Spinal cord (tissue), 10 donors: Measurements from ENCODE around the gene PSD4. TPM values are rescaled to one million over a fixed set of nuclear protein-coding genes. Genes with fewer than 3 reads are reported as not detected.

Experiments used
- DNase-seq, 6 donors: peaks; one replicate each; pipeline versions ENCODE4 v3.0.0 to v3.0.0-alpha.2; 2013 to 2015; ENCODE audit warnings: low spot score in 6 of 6, low read depth in 4 of 6
- H3K27ac ChIP-seq: one replicate; pipeline ENCODE4 v1.5.1; 2013; ENCODE audit warnings: low read depth, low read length, control low read depth
- H3K27me3 ChIP-seq: one replicate; pipeline ENCODE4 v1.6.1; 2013; ENCODE audit warnings: low read length; ENCODE audit not compliant: control insufficient read depth, insufficient read depth
- H3K36me3 ChIP-seq: one replicate; pipeline ENCODE4 v1.6.1; 2013; ENCODE audit warnings: low read length; ENCODE audit not compliant: control insufficient read depth, insufficient read depth
- H3K4me1 ChIP-seq: one replicate; pipeline ENCODE4 v1.6.1; 2013; ENCODE audit warnings: low read length; ENCODE audit not compliant: control insufficient read depth, insufficient read depth
- H3K4me3 ChIP-seq: one replicate; pipeline ENCODE4 v1.5.1; 2013; ENCODE audit warnings: low read depth, low read length, control low read depth
- H3K9me3 ChIP-seq: one replicate; pipeline ENCODE4 v1.6.1; 2013; ENCODE audit warnings: low read length; ENCODE audit not compliant: control insufficient read depth, insufficient read depth
- WGBS: methylation state at CpG from one replicate; pipeline ENCODE4 v1.1.5; 2013; ENCODE audit warnings: missing lambda C conversion rate; ENCODE audit not compliant: insufficient coverage; 5-methylcytosine and 5-hydroxymethylcytosine counted together
- polyA plus RNA-seq, 2 donors: library from polyadenylated mRNA; unstranded; fragments of 120-200 nt; gene quantifications; one replicate each; pipeline ENCODE4 v1.2.1, GENCODE V29; 2013; ENCODE audit not compliant: insufficient read length in 2 of 2
- total RNA-seq, 2 donors: library from RNA; depleted of rRNA in 1 of 2; stranded (reverse); fragments of 120-200 nt in 1 of 2; fragments of >200 nt in 1 of 2; gene quantifications; one replicate each; pipeline versions ENCODE4 v1.2.3 to v1.2.4, GENCODE V29; 2013 to 2014
- donor health status: healthy.

The PSD4 gene
- total and polyA plus RNA-seq, 4 donors: 4.2 to 7.1 (median 5.9) TPM

DNA sequence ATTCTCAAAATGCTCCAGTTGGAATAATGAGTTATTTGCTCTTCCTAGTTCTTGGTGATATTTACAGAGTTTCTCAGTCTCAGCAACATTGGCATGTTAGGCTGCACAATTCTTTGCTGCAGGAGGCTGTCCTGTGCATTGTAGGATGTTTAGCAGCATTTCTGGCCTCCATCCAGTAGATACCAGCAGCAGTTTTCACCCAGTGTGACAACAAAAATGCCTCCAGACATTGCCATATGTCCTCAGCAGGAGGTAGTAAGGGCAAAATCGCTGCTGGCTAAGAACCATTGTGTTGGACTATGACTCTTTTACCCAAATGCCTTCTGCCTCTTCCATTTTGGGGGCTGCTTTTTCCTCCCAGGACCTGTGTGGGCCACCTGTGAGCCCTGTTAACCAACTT, 54.6 kb downstream of the PSD4 start:
- Histone ChIP-seq H3K27ac (no peak overlapping the region), H3K4me1 (peaks cover 22% of the 10 kb centered on the region), H3K27me3 (no peaks in the 10 kb centered on the region), H3K9me3 (no peaks in the 10 kb centered on the region), H3K36me3 (peaks cover 3% of the 10 kb centered on the region), H3K4me3 (no peak overlapping the region)
- 38% methylated on average over 1 of the region's 1 CpG for WGBS
- no peak for DNase-seq

DNA sequence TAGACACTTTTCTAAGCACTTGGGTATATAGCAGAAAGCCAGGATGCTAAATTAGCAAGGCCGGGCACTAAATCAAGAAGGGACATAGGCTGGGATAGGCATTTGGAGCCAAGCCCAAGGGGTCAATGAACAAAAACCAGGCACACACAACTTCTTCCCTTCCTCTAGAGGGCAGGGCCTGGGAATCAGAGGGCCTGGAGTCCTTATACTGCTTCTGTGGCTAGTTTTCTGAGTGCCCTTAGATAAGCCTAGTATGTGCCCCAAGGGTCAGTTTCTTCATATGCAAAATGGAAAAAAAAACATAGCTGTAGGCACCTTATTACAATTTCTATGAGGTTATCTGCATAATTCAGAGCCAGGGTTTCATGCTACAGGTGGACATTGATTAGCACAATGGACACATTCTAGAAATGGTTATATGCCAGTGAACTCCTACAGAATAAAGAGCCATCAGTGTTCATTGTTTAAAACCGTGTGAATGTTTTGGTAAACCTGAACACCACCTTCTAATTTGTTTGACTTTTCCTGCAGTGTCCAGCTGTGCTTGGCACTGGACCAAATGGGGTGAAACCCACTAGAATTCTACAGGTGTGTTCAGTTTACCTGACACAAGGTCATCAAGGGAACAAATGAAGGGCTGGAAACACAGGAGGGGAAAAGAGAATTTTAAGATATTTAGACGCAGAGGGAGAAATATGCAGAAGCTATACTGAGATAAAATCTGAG, 55.4 kb downstream of the PSD4 start:
- H3K9me3 ChIP-seq: no peaks in the 10 kb centered on the region
- H3K27ac ChIP-seq: no peak overlapping the region
- DNase-seq: no peak
- H3K4me1 ChIP-seq: peaks cover 26% of the 10 kb centered on the region
- no peak overlapping the region for H3K4me3 ChIP-seq
- peaks cover 3% of the 10 kb centered on the region for H3K36me3 ChIP-seq
- no peaks in the 10 kb centered on the region for H3K27me3 ChIP-seq
- WGBS: 14% methylated on average over 1 of the region's 3 CpGs

- WGBS: 83% methylated on average over 1 of the region's 3 CpGs
- DNase-seq: no peak
- Histone ChIP-seq H3K27ac (no peak overlapping the region), H3K36me3 (peaks cover 3% of the 10 kb centered on the region), H3K4me1 (peaks cover 26% of the 10 kb centered on the region), H3K4me3 (no peak overlapping the region), H3K27me3 (no peaks in the 10 kb centered on the region), H3K9me3 (no peaks in the 10 kb centered on the region)
Measured at GRCh38 chr2:113229795-113230194, 56.0 kb downstream of the PSD4 start.

DNA sequence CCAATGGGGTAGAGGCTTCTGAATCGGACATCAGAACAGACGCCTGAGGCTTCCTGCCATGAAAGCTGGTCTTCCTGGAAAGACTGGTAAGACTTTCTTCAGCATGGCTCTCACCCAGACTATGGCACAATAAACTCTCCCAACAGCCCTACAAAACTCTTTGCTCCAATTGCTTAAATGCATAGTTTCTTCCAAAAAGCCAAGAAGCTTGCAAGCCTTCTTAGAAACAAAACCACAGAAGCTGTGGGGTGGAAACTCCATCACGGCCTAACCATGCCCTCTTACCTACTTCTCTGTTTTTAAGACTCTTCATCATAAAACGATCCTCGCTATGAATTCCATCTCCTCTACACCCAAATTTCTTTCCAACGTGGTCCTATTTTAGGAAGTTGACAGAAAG, 56.8 kb downstream of the PSD4 start:
- H3K27ac ChIP-seq: no peak overlapping the region
- DNase-seq: no peak
- peaks cover 30% of the 10 kb centered on the region for H3K4me1 ChIP-seq
- H3K36me3 ChIP-seq: peaks cover 9% of the 10 kb centered on the region
- WGBS: 90% methylated on average over 3 of the region's 6 CpGs
- H3K4me3 ChIP-seq: no peak overlapping the region
- H3K9me3 ChIP-seq: no peaks in the 10 kb centered on the region
- H3K27me3 ChIP-seq: no peaks in the 10 kb centered on the region

DNA sequence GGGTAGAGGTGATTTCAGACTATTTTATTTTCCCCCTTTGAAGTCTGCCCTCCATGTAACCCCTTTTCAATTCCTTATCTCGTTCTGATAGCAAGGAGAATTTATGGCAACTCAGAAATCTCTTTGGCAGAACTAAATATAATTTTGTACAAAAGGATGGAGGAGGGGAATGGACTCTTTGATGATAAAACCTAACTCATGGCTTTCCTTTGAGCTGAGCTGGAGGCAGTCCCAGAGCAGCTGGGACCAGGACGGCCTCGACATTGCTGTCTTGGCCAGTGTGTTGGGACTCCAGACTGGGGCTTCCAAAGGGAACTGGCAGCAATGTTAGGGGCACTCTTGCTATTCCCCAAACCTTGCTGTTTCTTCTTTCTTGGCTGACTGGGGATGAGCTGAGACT, 57.3 kb downstream of the PSD4 start:
- Histone ChIP-seq H3K27me3 (no peaks in the 10 kb centered on the region), H3K36me3 (peaks cover 10% of the 10 kb centered on the region), H3K4me1 (peaks cover 25% of the 10 kb centered on the region), H3K4me3 (no peak overlapping the region), H3K27ac (no peak overlapping the region), H3K9me3 (no peaks in the 10 kb centered on the region)
- no peak for DNase-seq
- 47% methylated on average over 2 of the region's 3 CpGs for WGBS

DNA sequence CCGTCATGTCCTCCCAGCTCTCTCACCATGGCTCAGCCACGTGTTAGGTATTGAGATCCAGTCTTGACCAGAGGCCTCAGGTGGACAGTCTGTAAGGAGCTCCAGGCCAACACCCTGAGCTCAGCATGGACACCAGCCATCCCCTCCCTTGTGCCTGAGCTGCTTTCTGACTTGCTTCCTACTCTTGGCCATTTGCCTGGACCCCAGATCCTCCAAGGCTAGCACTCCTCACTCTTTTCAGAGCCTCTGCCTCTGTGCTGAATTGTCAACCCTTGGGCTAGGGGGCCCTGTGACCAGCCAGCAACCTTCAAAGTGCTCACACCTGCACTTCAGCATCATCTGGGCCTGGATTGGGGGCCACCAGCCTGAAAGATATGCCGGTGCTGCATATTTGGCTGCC, 58.4 kb downstream of the PSD4 start:
- peaks cover 13% of the 10 kb centered on the region for H3K36me3 ChIP-seq
- WGBS: 93% methylated on average over 3 of the region's 3 CpGs

DNA sequence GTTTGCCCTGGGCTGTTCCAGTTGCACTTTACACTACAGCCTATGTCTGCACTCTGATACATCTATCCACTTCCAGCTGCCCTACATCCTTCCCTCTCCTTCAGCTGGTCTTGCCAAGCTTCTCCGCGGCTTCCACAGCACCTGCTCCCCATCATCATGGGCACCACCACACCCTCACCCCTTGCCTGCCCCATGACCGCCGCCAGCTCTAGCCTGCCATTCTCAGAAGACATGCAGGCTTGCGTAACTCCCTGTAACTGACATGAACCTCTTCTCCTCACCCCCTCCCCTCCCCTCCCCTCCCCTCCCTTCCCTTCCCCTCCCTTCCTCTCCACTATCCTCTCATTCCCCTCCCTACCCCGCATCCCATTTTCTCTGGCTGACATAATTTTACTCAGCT, 59.0 kb downstream of the PSD4 start:
- 90% methylated on average over 6 of the region's 6 CpGs for WGBS
- no peaks in the 10 kb centered on the region for H3K27me3 ChIP-seq
- no peak overlapping the region for H3K27ac ChIP-seq
- no peak for DNase-seq
- no peaks in the 10 kb centered on the region for H3K9me3 ChIP-seq
- peaks cover 12% of the 10 kb centered on the region for H3K36me3 ChIP-seq
- no peak overlapping the region for H3K4me3 ChIP-seq
- peaks cover 22% of the 10 kb centered on the region for H3K4me1 ChIP-seq

More for the DNA sequence above, 58.4 kb downstream of the PSD4 start:
- Histone ChIP-seq H3K4me1 (peaks cover 23% of the 10 kb centered on the region), H3K27me3 (no peaks in the 10 kb centered on the region), H3K4me3 (no peak overlapping the region), H3K27ac (no peak overlapping the region), H3K9me3 (no peaks in the 10 kb centered on the region)
- DNase-seq: no peak

DNA sequence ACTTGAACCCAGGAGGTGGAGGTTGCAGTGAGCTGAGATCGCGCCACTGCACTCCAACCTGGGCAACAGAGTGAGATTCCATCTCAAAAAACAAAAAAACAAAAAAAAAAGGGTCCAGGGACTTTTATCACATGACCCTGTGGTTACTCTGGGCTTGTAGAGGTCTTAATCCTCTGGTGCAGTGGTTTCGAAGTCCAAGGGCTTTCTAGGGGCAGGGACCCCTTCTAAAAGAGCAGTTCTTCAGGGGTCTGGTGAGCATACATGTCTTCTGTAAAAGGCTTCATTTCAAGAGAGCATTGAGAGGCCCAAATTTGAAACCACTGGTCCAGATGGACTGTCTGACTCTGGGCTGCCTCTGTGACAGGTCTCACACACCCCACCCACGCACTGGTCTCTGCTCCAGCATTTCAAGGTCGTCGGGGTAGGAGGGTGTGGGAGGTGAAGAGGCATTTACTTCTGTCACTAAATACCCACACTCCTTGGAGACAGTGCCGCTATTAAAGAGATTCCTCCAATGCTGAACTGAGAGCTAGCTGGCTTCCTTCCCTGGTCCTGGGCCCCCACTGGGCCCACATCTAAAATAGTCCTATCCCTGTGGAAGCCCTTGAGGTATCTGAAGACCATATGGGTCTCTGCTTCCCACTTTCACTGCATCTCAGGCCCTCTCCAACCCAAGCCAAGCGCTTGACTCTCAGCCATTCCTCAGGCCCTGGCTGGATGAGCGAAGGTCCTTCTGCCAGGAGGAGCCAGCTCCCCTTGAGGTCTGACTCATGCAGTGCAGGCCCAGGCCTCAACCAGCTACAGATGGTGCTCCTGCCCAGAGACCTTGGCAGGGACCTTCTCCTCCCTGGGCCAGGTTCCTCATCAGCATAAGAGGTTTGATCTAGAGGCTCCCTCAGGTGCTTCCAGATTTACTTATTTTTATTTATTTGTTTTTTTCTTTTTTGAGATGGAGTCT, 60.1 kb downstream of the PSD4 start:
- WGBS: 95% methylated on average over 4 of the region's 9 CpGs
- peaks cover 12% of the 10 kb centered on the region for H3K36me3 ChIP-seq
- no peak overlapping the region for H3K4me3 ChIP-seq
- no peak overlapping the region for H3K27ac ChIP-seq
- H3K27me3 ChIP-seq: no peaks in the 10 kb centered on the region
- H3K9me3 ChIP-seq: no peaks in the 10 kb centered on the region
- no peak for DNase-seq
- peaks cover 22% of the 10 kb centered on the region for H3K4me1 ChIP-seq

GRCh38 chr2:113234721-113235346, 61.1 kb downstream of the PSD4 start:
- H3K4me3 ChIP-seq: no peak overlapping the region
- H3K27me3 ChIP-seq: no peaks in the 10 kb centered on the region
- no peaks in the 10 kb centered on the region for H3K9me3 ChIP-seq
- peaks cover 12% of the 10 kb centered on the region for H3K36me3 ChIP-seq
- H3K27ac ChIP-seq: no peak overlapping the region
- H3K4me1 ChIP-seq: peaks cover 28% of the 10 kb centered on the region
- DNase-seq: no peak
- WGBS: 64% methylated on average over 12 of the region's 16 CpGs
